GM19463 (cell line): Measurements from ENCODE around the gene FLYWCH2.

ENCODE experiments used
- ATAC-seq: cut with Tn5 transposase; IDR thresholded peaks from one replicate; pipeline ENCODE4 v1.9.1; 2021; ENCODE audit warnings: mild to moderate bottlenecking, moderate library complexity; ENCODE audit not compliant: unreplicated experiment

FLYWCH2 gene, protein sequence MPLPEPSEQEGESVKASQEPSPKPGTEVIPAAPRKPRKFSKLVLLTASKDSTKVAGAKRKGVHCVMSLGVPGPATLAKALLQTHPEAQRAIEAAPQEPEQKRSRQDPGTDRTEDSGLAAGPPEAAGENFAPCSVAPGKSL

DNA sequence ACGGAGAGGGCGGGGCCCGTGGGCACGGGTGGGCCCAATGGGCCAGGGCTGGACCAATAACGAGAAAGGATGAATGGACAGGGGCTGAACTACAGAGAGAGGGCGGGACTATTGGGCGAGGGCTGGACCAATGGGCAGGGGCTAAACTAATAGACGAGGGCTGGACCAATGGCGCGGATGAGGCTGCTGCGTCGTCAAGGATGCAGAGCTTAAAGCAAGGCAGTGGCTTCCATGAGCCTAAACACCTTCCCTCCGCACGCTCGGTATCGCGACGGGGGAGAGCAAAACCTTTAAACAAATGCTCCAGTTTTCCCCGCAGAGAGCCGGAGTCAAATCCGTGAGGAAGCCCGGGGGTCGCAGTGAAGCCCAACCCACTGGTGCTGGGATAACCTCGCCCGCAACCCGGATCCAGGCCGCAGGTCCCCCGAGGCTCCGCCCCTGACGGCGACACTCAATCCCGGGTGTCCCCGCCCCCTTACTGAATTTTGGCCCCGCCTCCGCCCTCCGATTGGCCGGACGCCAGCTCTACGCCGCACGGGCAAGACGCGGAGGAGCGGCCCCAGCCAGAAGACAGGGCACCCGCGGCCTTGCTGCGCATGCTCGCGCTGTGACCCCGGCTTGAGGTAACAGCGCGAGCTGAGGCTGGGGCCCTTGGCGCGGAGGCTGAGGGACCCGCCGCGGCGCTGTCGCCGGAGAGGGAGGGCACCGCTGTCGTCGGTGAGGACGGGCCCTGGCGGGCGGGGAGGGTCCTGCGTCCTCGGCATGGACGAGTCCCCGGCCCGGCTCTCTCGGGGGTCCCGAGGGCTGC, at the start of gene FLYWCH2:
Gene FLYWCH2 (plus strand): TSS at position 566 of the 808 bp plus-strand sequence. CDS start 13,235 bp downstream, outside the sequence.
- peak; percentile 90 for ATAC-seq

DNA sequence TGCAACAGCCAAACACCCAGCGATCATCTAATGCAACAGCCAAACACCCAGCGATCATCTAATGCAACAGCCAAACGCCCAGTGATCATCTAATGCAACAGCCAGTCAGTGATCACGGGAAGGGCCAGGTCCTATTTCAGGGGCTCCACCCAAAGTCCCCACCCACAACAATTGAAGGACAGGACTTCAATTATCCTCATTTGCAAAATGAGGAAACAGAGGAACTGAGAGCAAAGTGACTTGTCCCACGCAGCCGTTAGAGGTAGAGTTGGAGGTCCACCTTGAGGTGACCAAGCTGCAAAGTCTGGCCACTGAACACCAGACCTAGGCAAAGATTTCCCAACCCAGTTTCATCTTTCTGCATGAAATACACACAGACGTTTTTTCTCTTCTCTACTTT, 49.2 kb upstream of the FLYWCH2 start:
- no peak for ATAC-seq

DNA sequence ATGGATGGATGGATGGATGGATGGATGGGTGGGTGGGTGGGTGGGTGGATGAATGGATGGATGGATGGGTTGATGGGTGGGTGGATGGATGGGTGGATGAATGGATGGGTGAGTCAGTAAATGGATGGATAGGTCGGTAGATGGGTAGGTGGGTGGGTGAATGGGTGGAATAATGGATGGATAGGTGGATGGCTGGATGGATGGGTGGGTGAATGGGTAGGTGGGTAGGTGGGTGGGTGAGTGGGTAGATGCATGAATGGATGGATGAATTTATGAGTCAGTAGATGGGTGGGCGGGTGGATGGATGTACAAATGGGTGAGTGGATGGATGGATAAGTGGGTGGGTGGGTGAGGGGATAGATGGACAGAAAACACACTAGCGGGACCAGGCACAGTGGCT, 48.0 kb upstream of the FLYWCH2 start:
- ATAC-seq: no peak

DNA sequence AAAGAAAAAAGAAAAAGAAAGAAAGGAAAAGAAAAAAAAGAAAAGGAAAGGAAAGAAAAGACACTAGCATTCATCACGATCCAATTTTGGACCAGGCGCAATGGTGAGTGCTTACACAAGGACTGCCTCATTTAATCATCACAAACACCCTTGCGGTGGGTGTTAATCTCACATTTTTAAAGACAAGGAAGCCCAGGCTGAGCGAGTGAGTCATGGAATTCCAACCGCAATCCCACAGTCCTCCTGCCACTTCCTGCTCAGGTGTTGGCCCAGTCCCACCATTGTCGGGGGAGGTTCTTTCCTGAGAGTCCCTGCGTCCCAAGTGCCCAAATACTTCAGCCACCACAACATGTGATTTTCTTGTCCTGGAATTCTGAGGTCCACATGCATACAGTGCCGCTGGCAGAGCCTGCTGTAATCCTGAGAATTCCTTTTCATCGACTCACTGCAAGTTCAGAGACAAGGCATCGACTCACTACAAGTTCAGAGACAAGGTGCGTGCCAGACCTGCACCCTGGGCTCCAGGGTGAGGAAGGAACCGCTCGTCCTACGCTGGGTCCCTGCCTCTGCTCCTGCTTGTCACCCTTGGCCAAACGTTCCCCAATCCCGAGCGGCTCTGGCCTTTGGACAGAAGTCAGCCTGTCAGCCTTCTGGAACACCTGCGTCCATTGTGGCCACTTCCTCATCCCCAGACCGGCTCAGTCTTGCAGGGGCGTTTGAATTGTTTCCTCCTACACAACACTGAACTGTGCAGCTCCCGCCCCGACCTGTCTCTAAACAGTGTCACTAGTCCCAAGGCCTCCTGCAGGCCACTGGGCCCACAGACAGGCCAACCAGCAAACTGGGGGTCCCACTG, 47.1 kb upstream of the FLYWCH2 start:
- no peak for ATAC-seq

DNA sequence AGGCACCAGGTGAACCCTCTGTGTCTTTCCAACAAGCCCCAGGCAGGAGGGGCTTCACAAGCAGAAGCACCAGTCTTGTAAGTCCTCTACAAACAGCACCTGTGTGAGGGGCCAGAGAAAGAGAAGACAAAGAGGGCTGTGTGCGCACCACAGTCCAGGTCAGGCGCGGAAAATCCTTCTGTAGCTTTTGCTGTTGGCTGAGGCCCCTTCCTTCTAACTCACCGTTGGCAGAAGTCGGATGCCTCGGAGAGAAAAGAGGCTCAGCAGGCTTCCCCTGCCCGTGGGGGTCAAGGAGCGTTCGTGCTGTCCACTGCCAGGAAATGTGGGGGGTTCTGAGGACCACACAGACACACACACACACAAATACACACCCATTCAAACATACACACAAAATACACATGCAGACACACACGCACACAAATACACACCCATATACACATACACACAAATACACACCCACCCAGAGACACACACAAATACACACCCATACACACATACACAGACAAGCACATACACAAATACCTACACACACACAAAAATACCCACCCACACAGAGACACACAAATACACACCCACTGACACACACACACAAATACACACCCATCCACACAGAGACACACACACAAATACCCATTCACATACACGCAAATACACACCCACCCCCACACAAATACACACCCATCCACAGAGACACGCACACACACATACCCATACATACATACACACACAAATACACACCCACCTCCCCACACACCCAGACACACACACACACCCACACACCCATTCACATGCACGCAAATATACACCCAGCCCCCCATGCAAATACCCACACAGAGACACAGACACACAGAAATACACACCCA, 46.1 kb upstream of the FLYWCH2 start:
- no peak for ATAC-seq

DNA sequence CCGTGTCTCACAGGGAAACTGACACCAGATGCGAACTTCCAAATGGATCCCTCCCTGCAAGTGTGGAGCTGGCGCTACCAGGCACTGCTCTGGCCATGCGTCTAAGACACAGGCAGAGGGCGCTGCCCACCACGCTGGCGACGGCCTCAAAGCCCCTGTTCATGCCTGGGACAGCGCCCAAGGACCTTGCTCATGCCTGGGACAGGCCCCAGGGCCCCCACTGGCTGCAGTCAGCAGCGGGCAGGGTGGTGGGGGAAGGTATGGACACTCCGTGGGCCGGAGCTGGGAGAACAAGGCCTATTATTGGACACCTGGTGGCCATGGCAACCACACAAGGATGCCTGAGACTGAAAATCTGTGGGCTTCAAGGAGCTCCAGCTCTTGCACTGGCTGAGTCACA, 44.1 kb upstream of the FLYWCH2 start:
- no peak for ATAC-seq

DNA sequence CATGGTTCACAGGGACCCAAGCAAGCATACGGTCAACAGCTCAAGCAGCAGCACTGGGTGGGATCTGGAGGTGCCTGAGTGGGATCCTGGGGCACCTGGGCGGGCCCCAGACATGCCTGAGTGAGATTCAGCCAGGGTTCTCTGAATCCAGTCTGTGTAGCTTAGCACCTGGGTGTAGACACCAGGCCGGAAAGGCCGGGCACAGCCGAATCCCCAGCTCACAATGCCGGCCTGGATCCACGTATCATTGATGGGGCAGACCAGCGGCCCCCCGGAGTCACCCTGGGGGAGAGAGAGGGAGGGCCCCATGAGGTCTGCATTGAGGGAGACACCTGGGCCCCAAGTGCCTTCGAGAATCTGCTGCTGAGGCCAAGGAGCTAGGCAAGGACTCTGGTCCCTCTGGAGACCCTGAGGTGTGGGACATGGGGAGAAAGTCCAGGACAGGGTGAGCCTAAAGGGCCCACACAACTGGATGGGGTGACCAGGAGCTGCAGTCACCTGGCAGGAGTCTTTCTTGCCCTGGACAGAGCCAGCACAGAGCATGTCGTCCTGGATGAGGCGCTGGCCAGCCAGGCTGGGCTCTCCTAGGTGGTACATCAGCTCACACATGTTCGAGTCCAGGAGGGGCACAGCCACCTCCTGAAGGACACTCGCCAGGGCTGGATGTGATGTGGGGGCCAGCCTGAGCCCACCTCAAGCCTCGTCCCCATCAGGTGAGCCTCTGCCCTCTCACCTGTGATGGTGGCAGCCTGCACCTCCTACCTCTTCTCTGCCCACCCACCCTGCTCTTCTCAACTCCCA, 43.2 kb upstream of the FLYWCH2 start:
- ATAC-seq: no peak

DNA sequence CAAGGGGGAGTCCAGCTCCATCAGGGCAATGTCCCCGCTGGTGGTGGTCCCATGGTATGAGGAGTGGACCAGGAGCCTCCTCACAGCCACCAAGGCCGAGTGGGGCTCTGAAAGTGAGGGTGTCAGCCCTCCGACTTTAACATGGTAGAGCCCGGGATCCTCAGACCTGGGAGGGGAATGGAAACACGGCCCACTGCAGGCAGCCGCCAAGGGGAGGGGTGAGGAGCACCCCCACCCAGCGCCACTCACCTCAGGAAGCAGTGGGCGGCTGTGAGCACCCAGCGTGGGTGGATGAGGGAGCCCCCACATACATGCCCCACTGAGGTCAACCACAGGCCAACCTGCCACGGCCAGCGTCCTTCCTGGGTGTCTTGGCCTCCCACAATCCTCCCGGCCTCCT, 42.1 kb upstream of the FLYWCH2 start:
- ATAC-seq: no peak

DNA sequence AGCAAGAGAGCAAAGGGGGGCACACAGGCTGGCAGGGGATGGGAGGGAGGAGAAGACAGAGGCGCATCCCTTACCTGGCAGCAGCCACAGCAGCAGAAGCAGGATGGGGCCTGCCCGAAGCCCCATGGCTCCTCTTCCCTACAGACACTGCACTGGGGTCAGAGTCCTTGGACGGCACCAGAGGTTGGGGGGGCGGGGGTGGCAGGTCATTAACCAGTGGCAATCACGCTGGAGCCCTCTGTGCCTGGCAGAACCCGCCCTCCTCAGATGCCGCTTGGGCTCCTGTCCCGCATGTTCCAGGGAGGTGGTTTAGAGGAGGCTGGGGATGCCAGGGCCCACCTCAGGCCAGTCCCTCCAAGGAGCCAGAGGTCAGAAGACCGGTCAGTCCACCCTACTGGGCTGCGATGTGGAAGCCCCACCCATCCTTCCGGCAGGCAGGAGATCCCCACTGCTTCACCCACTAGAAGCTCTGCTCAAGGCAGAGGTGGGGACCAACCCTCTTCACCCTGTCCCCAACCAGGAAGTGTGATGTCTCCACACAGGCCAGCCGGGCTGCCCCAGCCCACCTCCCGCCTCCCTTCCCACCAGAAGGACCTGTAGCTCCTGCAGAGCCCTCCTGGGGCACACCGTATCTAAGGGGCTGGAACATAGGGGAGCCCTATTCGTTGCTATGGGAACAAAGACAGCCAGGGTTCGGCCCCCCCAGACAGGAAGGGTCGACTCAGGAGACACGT, 41.2 kb upstream of the FLYWCH2 start:
- ATAC-seq: no peak

DNA sequence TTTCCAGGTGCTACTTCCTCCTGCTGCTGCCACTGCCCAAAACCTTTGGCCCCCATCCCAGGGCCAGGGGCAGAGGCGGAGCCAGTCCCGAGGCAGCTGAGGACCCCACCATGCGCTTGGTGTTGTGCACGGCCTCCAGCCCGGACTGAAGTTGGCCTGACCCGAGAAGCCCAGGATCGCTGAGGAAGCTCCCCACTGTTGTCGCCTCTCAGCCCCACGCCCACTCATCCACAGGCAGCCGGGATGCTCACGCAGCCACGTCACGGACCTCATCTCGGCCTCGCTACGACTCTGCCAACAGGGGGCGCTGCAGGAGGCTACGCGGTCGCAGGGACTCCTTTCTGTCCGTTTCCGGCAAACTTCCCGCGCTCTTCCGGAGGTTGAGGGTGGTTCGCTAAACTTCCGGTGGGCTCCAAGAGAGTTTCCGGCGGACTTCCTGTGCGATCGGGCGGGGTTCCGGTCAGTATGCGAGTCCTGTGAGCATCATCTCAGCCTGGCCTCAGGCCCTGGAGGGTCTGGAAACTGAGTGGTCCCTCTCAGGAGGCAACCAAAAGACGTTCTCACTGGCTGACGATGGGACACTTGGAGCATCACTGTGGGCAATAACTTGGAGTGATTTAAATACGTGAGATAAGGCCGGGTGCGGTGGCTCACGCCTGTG, 40.5 kb upstream of the FLYWCH2 start:
- no peak for ATAC-seq

DNA sequence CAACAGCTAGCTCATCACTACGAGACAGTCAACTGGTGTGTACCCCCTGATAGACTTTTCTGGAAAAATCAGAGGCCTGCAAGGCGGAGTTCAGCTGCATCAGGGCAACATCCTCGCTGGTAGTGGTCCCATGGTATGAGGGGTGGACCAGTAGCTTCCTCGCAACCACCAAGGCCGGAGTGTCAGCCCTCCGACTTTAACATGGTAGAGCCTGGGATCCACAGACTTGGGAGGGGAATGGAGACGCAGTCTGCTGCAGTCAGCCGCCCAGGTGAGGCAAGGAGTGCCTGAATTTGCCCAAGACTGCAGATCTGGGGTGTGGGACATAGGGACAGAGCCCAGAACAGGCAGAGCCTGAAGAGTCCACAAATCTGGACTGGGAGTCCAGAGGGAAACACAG, 39.5 kb upstream of the FLYWCH2 start:
- no peak for ATAC-seq

DNA sequence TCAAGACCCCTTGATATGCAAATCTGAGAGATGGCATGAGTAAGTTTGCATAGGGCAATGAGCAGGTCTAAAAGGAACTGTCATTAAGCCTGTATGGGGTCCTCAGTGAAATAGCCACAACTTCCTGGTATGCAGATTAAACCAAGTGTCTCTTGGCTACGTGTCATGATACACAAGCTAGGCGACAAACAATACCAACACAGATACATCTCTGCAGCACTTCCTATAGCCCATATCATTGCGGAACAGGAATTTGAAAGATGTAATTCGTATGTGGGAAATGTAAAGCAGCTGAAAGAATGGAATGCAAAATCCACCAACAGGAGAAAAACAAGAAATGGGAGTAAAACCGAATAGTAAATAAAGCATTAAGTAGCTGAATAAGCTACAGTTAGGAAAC, 37.9 kb upstream of the FLYWCH2 start:
- no peak for ATAC-seq

DNA sequence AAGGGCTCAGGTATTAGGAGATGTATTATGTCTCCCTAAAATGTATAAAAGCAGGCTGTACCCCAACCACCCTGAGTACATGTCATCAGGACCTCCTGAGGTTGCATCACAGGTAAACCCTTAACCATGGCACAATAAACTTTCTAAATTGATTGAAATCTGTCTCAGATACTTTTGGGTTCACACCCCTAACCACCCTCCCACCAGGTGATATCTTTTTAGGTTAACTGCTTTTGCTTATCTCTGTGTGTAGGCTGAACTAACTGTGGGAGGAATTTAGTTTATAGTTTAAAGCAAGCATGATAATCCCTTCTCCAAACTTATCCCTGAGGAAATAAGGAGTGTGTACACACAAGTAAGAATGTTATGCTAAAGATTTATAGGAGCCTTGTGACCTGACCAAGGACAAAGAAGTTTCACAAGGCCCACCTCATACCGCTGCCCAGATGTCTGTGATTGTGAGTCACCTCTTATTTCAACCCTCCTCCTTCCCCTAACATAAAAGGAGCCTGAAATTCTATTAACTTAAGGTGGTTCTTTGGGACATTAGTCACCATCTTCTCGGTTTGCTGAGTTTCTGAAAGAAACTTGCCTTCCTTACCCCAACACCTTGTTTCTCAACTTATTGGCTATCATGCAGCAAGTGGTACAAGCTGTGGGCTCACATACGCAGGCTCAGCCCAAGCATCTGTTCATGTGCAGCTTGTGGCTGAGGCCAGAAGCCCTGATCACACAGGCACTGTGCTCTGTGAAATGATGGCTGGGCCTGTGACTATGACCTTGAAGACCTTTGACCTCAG, 36.3 kb upstream of the FLYWCH2 start:
- ATAC-seq: no peak

DNA sequence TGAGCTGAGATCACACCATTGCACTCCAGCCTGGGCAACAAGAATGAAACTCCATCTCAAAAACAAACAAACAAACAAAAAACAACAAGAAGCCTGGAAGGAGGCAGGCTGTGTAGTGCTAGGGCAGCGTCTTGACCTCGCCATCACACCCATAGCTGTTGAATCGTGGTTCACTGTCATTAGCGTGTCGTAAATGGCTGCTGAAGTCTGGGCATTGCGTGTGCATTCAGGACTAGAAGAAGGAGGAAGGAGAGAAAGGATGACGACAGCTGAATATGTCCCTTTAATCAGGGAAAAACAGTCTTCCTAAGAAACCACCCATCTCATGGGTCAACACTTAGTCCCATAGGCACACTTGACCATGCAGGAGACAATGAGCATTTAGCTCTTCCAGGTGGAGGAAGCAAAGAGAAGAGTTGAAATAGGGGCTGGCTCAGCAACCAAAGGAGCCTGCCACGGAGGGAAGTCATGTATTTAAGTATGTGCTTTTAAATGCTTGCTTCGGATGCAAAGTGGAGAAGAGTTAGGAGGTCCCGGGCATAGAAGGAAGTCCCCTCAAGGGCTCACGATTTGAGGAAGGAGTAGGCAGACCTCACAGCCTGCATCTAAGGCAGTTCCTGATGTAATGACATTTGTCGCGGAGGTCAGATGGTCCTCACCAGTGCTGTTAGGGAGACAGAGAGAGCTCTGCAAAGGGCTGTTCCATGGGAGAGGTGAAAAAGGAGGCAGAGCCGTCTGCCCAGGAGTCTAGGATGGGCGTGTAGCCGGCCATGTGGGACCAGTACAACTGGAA, 33.9 kb upstream of the FLYWCH2 start:
- ATAC-seq: no peak

DNA sequence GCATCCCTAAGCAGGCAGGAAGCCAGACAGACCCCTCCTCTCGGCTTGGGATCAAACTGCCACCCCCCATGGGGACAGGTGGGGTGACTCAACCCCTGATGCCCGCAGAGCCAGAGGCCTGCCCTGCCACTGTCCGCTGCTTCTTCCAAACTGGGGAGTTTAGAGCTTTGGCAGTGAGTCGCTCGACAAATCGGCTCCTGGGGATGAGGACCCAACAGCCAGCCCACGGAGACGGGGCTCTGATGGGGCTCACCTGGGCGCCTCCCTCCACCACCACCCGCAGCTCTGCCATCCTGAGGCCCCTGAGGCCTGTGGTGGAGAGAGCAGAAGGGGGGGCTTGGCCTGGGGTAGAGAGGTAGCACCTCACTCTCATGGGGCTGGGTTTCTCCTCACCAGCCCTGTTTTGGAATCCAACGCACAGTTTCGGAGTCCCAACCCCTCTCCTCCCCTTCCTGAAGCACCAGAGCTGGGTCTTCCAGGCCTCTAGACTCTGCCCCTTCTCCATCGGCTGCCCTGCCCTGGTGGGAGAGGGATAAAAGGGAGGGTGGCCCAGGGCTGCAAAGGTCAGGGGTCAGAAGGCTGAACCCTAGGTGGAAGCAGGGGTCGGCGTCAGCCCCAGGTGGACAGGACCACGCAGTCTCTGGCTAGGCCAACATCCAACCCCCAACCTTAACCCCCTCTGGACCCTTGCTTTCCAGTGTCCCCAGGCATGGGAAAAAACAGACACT, 30.8 kb upstream of the FLYWCH2 start:
- ATAC-seq: no peak

DNA sequence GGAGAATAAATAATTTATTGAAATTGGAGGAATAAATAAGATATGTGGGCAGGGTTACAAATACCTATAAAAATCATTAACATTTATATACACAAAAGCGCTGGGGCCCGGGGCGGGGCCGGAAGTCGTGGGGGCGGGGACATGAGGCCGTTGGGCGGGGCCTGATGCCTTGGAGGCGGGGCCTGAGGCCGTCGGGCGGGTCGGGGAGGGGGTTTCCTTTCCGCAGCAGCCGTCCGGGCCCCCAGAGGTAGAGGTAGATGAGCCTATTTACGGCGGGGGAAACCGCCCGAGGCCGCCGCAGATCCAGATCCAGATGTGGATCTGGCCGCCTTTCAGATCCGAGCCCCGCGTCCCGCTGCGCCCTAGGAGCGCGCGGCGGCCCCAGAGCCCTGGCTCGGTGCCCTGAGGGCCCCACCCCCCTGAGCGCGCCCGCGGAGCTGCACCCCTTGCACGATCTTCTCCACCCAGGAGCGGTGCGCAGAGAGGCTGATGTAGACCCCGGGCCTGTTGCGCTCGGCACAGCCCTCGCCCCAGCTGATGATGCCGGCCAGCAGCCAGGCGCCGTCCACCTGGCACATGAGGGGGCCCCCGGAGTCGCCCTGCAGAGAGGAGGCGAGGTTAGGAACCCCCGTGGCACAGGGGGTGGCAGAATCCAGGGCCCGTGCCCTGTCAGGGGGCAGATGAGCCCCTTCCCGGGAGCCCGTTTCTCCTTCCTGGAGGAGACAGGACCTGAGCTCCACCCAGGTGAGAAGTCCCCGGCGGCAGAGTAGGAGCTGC, 30.1 kb upstream of the FLYWCH2 start:
- ATAC-seq: no peak
